Islet precursor cell (in vitro differentiated cells): ENCODE measurements around the gene BRD7.

ENCODE experiments used
- DNase-seq: peaks from one replicate; pipeline ENCODE4 v3.0.0-alpha.2; 2018

Gene BRD7

DNA sequence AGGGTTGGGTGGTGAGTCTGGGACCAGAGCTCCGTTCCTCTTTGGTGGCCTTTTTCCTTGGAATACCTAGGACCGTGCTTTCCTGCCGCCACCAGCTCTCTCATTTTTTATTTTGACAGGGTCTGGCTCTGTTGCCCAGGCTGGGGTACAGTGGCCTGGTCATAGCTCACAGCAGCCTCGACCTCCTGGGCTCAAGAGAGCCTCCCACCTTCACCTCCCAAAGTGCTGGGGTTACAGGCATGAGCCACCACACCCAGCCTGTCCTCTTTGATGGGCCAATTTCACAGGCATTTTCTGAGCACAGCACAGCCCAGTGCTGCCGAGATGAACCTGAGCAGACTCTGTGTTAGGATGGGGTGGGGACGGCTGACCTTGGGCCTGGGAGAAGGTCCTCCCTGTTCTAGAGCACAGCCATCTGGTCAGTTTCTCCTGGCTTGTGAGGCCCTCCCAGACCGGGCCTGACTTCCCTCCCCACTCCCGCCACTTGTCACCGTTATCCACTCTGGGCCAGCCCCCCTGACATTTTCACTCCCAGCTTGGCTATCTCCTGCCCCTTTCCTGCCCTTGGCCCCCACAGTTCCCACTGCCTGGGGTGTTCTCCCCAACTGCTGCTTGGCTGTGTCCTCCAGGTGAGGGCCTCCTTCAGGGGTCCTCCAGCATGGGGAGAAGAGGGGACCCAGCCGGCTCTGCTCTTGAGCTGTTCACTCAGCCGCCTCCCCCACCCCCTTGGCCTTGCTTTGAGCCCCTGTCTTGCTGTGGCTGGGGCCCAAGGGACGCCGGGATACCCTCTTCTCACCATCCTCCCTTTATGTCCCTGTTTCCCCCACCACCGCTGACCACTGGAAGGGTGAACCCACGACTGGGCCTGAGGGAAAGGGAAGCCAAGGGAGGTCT is 97.4 kb downstream of the BRD7 start:
- no peak for DNase-seq

DNA sequence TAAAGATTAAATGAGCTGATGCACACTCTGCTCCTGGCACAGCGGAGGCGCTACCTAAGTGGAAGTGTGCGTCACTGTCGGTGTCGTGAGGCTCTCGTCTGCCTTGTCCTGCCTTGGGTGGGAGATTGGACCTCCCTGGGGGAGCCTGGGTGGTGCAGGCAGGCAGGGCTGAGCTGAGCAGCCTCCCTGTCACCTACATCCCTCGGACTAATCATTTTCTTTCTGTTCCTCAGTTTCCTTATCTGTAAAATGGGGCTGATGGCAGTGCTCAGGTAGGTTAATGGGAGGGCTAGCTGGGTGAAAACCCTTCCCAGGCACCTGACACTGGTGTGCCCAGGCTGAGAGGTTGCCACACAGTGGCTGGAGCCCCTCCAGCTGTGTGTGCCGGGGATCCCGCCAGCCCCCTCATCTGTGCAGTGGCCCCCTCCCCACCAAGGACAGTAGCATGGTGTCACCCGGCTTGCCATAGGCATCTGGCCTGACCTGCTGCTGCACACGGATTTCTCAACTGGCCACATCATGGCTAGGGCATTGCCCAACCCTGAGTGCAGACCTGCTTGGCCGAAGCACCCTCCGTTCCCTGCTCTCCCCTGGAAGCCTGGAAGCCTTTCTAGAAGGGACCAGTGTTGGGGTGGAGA is 98.2 kb downstream of the BRD7 start:
- DNase-seq: no peak

DNA sequence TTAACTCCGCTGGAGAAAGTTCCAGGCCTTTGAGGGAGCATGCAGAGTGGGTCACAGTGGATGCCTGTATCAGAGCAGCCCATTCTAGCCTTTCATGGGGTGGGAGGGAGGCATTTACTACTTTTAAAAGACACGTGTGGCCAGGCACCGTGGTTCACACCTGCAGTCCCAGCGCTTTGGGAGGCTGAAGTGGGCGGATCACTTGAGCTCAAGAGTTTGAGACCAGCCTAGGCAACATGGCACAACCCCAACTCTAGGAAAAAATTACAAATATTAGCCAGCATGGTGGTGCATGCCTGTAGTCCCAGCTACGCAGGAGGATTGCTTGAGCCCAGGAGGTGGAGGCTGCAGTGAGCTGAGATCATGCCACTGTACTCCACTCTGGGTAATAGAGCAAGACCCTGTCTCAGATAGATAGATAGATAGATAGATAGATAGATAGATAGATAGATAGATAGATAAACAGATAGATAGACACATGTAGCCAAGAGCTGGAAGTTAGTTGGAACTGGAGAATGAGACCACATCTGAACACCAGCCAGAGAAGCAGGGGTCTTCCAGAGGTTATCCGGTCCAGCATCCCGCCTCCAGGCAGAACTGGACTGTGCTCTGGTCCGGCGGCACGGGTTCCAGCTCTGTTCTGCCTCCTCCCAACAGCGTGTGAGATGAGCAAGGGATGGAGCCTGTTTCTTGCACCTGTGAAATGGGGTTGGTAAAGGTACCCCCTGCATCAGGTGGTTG is 98.8 kb downstream of the BRD7 start:
- no peak for DNase-seq

DNA sequence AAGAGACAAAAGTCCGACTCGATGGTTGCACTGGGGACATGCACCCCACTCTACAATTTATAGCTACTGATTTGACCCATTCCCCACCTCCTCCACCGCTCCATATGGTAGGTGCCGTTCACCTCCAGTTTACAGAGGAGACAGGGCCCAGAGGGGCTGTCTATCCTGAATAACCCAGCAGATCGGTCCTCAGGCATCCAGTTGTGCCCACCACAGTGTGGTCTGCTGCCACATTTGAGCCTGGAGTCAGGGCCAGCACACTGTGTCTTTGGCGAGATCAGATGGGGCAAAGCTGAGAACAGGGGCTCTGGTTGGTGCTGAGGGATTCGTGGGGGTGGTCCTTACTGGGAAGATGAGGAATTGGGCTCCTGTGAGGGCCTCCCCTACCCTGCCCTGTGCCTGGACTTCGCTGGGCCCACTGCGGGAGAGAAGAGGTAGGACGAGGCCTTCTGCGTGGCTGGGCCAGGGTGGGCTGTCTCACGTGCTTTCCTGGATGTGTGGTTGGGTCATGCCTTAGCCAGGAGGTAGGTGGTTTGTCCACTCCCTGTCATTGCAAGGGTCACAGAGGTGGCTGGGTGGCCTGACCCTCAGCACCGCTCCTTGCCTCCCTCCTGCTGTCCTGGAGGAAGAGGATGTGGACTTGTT is 99.6 kb downstream of the BRD7 start:
- no peak for DNase-seq

DNA sequence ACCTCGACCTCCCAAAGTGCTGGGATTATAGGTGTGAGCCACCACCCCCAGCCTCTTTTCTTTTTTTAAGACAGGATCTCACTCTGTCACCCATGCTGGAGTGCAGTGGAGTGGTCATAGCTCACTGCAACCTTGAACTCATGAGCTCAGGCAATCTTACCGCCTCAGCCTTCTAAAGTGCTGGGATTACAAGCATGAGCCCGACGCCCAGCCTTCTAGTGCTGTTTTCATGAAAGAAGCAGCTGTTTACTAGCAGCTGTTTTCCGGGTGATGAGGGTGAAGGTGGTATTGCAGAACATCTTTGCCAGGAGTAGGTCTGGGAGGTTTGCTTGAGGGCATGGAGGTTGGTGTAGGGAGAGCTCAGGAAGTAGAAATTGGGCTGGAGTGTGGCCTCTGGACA is 100.4 kb downstream of the BRD7 start:
- DNase-seq: no peak

DNA sequence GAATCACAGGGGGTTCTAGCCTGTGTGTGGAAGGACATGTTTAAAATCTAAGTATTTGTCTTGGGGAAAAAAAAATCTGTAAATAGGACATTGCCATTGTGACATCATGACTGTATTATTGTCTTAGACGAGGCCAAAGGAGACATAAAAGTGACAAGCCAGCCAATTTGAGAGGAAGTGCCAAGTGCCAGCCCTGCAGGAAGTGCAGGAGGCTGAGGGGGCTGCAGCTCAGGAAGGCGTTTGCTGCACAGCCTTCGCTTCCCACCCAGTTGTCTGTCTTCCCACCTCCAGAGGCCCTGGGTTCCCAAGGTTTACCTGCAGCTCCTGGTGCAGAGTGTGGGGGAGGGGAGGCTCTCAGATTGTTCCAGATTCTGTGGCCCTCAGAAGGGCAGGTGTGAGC is 101.1 kb downstream of the BRD7 start:
- no peak for DNase-seq

DNA sequence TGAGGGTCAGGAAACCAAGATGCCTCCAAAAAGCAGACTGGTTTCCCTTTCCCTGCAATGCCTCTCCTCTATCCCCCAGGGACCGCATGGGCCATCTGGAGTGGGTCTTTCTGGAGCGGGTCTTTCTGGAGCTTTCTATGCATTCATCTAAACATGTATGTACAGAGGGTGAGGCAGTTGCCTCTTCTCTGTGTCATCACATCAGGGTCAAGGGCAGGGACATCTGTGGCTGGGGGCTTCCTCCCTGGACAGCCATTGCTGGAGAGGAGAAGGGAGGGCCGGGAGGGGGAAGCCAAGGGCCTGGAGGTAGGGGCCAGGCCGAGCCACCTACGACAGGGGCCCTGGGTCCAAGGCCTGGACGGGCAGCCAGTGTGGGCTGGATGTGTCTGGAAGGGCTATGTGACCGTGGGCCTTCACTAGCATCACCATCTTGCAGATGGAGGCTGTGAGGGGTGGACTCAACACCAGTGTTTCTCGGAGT is 101.6 kb downstream of the BRD7 start:
- DNase-seq: no peak

DNA sequence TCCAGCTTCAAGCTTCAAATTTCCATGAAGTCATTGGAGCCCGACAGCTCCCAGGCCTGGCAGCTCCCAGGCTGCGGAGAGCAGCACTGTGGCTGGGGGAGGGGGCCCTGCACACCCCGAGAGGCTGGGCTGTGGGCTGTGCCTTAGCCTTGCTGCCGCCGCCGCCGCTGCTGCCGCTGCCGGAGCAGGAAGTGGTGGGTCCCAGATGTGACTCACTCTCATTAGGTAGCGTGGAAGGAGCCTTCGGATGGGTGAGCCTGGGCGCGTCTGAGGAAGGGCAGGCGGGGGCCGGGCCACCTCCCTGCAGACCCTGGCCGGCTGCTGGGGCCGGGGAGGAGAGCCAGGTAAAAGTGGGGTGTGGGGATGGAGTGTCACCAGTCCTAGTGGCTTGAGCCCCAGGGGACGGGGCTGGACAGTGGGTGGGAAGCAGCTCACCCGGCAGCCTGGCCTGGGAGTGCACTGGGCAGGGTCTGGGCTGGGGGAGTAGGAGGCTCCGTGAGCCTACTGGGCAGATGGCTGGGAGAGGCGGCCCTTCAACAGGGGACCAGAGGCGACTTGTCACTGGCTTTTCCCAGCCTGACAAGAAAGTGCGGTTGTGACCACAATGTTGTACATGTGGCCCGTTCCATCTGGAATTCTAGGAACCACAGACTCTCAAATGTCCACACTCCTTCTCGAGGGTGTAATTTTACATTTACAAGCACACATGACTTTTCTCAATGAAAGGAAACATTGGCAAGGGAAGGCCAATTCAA is 102.3 kb downstream of the BRD7 start, which contains the start of gene ADCY7:
Gene ADCY7 (plus strand): TSS at position 215 of the 755 bp plus-strand sequence. CDS start 21,629 bp downstream, outside the sequence.
- peak; percentile 95 for DNase-seq
